GM12874 (cell line): Measurements from ENCODE around the gene GNAL.

Source experiments
- TF ChIP-seq, protein P1 (sequence below): IDR thresholded peaks from 2 replicates; pipeline ENCODE4 v1.5.1; 2011; ENCODE audit warnings: low read depth, mild to moderate bottlenecking, control low read depth, low read length, moderate library complexity; ENCODE audit not compliant: insufficient read depth

The GNAL gene

DNA sequence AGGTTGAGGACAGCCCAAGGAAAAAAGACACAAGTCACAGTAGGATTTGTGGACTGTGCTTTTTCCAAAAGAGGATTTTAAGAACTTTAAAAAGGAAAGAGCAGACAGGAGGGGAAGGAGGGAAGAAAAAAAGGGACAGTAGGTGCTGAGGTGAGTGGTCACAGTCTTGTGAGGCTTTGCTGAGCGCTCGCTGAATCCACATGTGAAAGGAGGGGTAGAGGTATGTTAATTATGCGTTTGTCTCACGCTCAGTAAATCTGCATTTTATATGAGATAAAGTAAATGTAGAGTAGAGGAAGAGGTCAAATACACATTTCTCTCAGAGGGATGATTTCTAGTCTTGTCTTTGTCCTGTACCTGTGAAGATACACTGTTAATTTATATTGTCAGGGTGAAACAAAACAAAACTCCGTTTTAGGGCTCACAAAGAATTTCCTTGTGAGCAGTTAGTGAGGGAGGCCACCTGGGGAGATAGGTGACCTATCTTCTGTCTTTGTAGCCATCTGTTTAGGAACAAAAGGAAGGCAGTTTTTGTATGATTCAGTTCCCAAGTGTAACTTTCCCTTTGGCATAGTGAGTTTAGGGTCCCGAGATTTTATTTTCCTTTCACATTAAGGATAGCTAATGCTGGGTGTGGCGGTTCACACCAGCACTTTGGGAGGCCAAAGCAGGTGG, 25.3 kb downstream of the GNAL start:
- TF ChIP-seq, protein P1, sequence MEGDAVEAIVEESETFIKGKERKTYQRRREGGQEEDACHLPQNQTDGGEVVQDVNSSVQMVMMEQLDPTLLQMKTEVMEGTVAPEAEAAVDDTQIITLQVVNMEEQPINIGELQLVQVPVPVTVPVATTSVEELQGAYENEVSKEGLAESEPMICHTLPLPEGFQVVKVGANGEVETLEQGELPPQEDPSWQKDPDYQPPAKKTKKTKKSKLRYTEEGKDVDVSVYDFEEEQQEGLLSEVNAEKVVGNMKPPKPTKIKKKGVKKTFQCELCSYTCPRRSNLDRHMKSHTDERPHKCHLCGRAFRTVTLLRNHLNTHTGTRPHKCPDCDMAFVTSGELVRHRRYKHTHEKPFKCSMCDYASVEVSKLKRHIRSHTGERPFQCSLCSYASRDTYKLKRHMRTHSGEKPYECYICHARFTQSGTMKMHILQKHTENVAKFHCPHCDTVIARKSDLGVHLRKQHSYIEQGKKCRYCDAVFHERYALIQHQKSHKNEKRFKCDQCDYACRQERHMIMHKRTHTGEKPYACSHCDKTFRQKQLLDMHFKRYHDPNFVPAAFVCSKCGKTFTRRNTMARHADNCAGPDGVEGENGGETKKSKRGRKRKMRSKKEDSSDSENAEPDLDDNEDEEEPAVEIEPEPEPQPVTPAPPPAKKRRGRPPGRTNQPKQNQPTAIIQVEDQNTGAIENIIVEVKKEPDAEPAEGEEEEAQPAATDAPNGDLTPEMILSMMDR, result no peak

DNA sequence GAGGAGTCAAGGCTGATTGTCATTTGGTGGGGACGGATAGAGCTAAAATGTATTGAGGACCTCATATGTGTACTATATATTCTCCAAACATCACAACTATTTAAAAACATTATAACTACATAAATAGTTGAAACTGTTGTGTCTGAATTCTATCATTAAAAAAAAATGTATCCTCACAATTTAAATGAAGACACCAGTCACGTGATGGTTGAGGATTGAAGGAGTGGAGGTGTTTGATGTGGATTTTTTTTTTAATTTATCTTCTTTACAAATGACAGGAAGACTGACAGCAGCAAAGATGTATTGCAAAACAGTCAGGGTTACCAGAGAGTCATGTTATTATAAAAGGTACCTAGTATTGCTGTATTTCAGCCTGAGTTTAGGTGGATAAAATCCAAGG, 30.0 kb downstream of the GNAL start:
- TF ChIP-seq, protein P1, result no peak

DNA sequence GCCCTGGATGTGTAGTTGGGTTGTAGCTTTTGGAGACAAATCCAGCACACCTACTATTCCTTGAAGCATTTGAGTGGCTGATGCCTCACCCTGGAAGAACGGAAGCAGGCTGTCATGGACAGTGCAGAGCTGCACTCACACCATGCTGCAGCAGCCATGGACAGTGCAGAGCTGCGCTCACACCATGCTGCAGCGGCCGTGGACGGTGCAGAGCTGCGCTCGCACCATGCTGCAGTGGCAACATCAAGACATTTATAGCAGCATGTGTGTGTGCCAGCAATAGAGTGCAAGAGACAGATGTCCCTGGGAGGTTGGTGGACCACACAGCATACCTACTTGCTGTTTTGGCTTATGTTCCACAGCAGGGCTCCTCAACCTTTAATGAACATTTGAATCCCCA, 30.6 kb downstream of the GNAL start:
- TF ChIP-seq, protein P1, result no peak

DNA sequence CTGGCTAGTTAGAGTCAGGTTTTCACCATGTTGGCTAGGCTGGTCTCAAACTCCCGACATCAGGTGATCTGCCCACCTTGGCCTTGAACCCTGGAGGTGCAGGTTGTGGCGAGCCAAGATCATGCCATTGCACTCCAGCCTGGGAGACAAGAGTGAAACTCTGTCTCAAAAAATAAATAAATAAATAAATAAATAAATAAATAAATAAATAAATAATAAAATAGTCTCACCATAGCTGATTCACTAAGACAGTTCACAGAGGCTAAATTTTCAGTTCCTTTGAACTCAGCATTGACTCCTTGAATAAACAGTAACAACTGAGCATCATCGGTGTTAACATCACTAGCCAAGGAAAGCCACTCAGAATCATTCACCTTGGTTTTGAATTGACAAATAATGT, 32.7 kb downstream of the GNAL start:
- TF ChIP-seq, protein P1, result no peak

DNA sequence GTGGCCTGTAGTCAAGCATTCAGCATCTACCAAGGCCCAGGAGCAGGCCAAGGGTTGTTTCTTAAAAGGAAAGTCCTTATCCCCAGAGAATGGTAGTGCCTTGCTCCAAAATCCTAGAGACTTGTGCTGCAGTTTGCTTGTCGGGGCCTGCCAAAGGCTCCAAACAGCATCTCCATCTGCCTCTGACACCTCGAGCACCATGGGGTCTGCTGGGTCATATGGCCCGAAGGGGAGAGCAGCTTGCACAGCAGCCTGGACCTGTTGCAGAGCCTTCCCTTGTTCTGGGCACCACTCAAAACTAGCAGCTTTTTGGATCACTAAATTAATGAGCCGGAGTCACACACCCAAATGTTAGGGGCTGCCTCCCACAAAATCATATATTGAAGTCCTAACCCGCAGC, 35.7 kb downstream of the GNAL start:
- TF ChIP-seq, protein P1, result no peak

DNA sequence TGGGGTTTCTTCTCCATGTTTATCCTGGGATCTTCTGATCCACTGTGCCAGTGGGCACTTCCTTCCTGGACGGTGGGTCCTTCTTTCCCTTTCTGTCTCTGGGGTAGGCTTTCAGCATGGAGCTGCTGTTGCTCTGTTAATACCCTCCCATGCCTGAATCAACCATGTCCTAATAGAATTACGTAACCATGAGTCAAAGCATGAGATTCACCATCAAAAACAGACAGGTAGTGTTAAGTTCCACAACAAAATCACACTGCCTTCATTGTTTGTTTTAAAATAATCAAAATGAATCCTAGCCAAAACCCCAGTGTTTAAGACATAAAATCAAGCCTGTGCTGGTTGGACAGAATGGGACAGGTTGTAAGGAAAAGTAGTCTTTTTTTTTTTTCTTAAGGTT, 37.5 kb downstream of the GNAL start:
- TF ChIP-seq, protein P1, result no peak

DNA sequence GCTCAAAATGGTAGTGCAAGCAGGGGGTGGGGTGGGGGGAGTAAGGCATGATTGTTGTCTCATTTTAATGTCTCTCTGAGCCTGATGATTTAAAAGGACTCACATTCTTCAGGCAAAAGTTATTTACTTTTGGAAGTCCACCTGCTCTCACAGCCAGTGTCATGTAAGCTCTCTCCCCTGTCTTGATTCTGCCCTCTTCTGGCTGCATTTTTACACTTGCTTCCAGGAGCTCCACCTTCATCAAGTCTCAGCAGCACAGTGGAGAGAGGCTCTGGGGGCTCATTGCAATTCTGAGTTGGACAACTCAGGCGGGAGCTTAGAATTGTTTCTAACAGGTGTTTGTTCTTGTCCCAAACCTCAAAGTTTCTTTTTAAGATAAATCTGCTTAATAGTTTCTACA, 39.2 kb downstream of the GNAL start:
- TF ChIP-seq, protein P1, result no peak
